Measurements from ENCODE around the gene SPESP1.

DNA sequence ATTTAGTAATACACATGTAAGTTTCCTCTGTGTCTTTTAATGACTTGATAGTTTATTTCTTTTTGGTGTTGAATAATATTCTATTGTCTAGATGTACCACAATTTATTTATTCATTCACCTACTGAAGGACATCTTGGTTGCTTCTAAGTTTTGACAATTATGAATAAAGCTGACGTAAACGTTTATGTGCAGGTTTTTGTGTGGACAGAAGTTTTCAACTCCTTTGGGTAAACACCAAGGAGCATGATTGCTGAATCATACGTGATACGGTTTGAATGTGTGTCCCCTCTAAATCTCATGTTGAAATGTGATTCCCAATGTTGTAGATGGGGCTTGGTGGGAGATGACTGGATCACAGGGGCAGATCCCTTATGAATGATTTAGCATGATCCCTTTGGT, 21.5 kb downstream of the SPESP1 start:
- TF ChIP-seq EP300 (IDR thresholded peaks at IDR 0.05), result no peak
- TF ChIP-seq, protein P1, sequence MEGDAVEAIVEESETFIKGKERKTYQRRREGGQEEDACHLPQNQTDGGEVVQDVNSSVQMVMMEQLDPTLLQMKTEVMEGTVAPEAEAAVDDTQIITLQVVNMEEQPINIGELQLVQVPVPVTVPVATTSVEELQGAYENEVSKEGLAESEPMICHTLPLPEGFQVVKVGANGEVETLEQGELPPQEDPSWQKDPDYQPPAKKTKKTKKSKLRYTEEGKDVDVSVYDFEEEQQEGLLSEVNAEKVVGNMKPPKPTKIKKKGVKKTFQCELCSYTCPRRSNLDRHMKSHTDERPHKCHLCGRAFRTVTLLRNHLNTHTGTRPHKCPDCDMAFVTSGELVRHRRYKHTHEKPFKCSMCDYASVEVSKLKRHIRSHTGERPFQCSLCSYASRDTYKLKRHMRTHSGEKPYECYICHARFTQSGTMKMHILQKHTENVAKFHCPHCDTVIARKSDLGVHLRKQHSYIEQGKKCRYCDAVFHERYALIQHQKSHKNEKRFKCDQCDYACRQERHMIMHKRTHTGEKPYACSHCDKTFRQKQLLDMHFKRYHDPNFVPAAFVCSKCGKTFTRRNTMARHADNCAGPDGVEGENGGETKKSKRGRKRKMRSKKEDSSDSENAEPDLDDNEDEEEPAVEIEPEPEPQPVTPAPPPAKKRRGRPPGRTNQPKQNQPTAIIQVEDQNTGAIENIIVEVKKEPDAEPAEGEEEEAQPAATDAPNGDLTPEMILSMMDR (IDR thresholded peaks at IDR 0.05), result no peak
